HEK293T (cell line): ENCODE data around the gene CBFA2T3.

Source experiments
- ARNT ChIP-seq: fragments of 450-650 bp; IDR thresholded peaks from 2 replicates; pipeline ENCODE4 v1.6.1; 2017; ENCODE audit warnings: mild to moderate bottlenecking
- CTBP1 ChIP-seq: fragments of 450-650 bp; IDR thresholded peaks from 2 replicates; pipeline ENCODE4 v1.6.1; 2016; ENCODE audit warnings: borderline replicate concordance
- L3MBTL2 ChIP-seq: fragments of 450-650 bp; conservative IDR thresholded peaks from 2 replicates; pipeline ENCODE4 v1.6.1; 2016; ENCODE audit warnings: mild to moderate bottlenecking
- NFRKB ChIP-seq: fragments of 450-650 bp; IDR thresholded peaks from 2 replicates; pipeline ENCODE4 v1.6.1; 2016; ENCODE audit warnings: mild to moderate bottlenecking, moderate library complexity
- SP1 ChIP-seq: fragments of 450-650 bp; IDR thresholded peaks from 2 replicates; pipeline ENCODE4 v1.6.1; 2017
- SUZ12 ChIP-seq: fragments of 450-650 bp; IDR thresholded peaks from 2 replicates; pipeline ENCODE4 v1.6.1; 2016; ENCODE audit warnings: mild to moderate bottlenecking
- ZNF384 ChIP-seq: fragments of 450-650 bp; IDR thresholded peaks from 2 replicates; pipeline ENCODE4 v1.6.1; 2016

DNA sequence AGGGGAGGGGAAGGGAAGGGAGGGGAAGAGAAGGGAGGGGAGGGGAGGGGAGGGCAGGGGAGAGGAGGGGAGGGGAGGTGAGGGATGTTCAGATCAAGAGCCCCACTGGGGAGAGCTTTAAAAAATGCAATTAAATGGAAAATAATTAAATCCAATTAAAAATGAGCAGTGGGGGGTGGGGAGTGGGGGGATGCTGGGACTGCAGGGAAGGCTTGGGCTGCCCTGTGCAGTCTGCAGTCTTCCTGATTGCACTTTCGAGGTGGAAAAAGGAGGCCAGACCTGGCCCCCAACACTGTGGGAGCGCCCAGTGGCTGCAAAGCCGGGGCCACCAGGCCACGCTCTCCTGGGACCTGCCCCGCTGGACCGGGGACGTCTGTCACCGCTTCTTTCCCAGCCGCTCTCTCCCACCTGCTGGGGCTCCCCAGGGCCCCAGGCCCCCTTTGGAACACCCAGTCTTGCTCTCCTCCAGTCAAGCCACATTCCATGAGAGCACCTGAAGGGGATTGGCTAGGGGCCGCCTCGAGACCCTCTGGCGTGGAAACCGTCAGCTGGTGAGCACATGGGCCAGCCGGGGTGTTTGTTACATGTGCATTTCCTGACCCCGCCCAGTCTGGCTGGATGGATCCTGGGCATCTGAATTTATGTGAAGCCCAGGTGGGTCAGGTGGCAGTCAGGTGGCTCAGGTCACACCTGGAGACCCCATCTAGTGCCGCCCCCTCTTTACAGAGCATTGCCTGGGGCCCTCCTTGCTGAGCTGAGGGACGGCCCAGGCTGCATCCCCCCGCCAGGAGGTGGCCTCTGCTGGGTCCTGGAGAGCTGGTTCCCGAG lies 37.6 kb upstream of the CBFA2T3 start:
- TF ChIP-seq CTBP1, result no peak
- no peak for TF ChIP-seq ARNT
- no peak for TF ChIP-seq NFRKB
- no peak for TF ChIP-seq SUZ12
- TF ChIP-seq SP1, result no peak
- no peak for TF ChIP-seq L3MBTL2
- no peak for TF ChIP-seq ZNF384
